ENCODE measurements around the gene CCSER1.

DNA sequence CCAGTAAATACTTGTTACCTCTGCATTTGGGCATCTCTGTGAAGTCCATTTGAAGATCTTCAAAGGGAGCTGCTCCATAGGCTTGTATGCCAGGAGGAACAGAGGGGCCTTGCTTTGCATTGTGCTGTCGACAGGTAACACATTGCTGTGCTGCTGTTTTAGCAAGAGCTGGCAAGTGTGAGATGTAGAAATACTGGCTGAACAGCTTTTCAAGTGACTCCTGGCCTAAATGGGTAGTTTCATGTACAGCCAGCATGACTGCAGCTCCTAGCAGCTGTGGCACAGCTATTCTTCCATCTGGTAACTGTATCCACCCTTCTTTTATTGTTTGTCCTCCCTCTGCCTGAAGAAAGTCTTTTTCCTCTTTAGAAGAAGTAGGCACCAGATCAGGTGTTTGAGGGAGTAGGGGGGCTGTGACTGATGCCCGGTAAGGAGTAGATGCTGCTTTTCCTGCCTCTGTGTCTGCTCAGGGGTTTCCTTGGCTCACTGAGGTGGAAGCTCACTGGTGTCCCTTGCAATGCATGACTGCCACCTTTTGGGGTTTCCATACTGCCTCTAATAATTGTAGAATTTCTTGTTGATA, 965.3 kb downstream of the CCSER1 start:
- TF ChIP-seq, protein P1, sequence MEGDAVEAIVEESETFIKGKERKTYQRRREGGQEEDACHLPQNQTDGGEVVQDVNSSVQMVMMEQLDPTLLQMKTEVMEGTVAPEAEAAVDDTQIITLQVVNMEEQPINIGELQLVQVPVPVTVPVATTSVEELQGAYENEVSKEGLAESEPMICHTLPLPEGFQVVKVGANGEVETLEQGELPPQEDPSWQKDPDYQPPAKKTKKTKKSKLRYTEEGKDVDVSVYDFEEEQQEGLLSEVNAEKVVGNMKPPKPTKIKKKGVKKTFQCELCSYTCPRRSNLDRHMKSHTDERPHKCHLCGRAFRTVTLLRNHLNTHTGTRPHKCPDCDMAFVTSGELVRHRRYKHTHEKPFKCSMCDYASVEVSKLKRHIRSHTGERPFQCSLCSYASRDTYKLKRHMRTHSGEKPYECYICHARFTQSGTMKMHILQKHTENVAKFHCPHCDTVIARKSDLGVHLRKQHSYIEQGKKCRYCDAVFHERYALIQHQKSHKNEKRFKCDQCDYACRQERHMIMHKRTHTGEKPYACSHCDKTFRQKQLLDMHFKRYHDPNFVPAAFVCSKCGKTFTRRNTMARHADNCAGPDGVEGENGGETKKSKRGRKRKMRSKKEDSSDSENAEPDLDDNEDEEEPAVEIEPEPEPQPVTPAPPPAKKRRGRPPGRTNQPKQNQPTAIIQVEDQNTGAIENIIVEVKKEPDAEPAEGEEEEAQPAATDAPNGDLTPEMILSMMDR (IDR thresholded peaks at IDR 0.05; ENCODE audit: borderline replicate concordance, extremely low read depth, low read length, poor library complexity, severe bottlenecking) = no peak
- no peak for TF ChIP-seq EZH2 (IDR thresholded peaks at IDR 0.05; ENCODE audit: borderline replicate concordance, low read depth, low read length, severe bottlenecking)
